HFFc6 (cell line): Measurements from ENCODE around the gene VSTM2B. TPM values are rescaled to one million over a fixed set of nuclear protein-coding genes. Genes with fewer than 3 reads are reported as not detected.

ENCODE experiments used
- DNase-seq: peaks from one replicate; pipeline ENCODE4 v3.0.0-alpha.2; 2018
- H3K27ac Mint-ChIP-seq: 2 replicates; pipeline ENCODE4 v1.8.0; 2020; ENCODE audit warnings: mild to moderate bottlenecking, mixed read lengths
- H3K27me3 Mint-ChIP-seq: 2 replicates; pipeline ENCODE4 v1.8.0; 2021; ENCODE audit warnings: mild to moderate bottlenecking, moderate library complexity, mixed read lengths; ENCODE audit not compliant: insufficient read depth
- H3K36me3 Mint-ChIP-seq: 2 replicates; pipeline ENCODE4 v1.8.0; 2021; ENCODE audit warnings: low read depth, mixed read lengths
- H3K4me1 Mint-ChIP-seq: 2 replicates; pipeline ENCODE4 v1.8.0; 2020; ENCODE audit warnings: low read depth, mixed read lengths
- H3K4me3 Mint-ChIP-seq: 2 replicates; pipeline ENCODE4 v1.8.0; 2020; ENCODE audit warnings: mild to moderate bottlenecking, moderate library complexity, mixed read lengths
- H3K9me3 Mint-ChIP-seq: 2 replicates; pipeline ENCODE4 v1.8.0; 2020; ENCODE audit warnings: mild to moderate bottlenecking, mixed read lengths
- CTCF ChIP-seq: fragments of 200-600 bp; sonication (generic); IDR thresholded peaks from 2 replicates; pipeline ENCODE4 v1.5.0; 2021; ENCODE audit warnings: antibody characterized with exemption, mild to moderate bottlenecking
- total RNA-seq, 6 experiments: library from RNA; stranded (reverse); fragmentation: NEBNext Ultra II Directional; extraction: Animal tissue kit (Norgen Biotek cat#: 25700); gene quantifications; 2 replicates in 1 of 6; 3 replicates in 5 of 6; pipeline ENCODE4 v1.2.3, GENCODE V29; 2021

Gene VSTM2B
- total RNA-seq, 6 experiments from 2014 or later: not detected

- H3K27me3 Mint-ChIP-seq: peaks cover 3% of the 10 kb centered on the region; the same call in 1 of the 2 replicates
- 0 out of 2 replicates have a peak, but pooled peaks cover 4% of the 10 kb centered on the region for H3K9me3 Mint-ChIP-seq
- H3K4me1 Mint-ChIP-seq: peaks cover 9% of the 10 kb centered on the region; the same call in 1 of the 2 replicates
- no peak overlapping the region for H3K4me3 Mint-ChIP-seq
- no peak for TF ChIP-seq CTCF
- no peaks in the 10 kb centered on the region for H3K36me3 Mint-ChIP-seq
- DNase-seq: no peak
- H3K27ac Mint-ChIP-seq: no peak overlapping the region
Observed at GRCh38 chr19:29491491-29491890, 34.3 kb upstream of the VSTM2B start.

- Mint-ChIP-seq H3K4me3 (peak overlapping the region; percentile 24), H3K27ac (no peak overlapping the region), H3K4me1 (peaks cover 9% of the 10 kb centered on the region; the same call in 1 of the 2 replicates), H3K27me3 (peaks cover 3% of the 10 kb centered on the region; the same call in 1 of the 2 replicates), H3K9me3 (0 out of 2 replicates have a peak, but pooled peaks cover 4% of the 10 kb centered on the region), H3K36me3 (no peaks in the 10 kb centered on the region)
- TF ChIP-seq CTCF: no peak
- no peak for DNase-seq
Observed at GRCh38 chr19:29491995-29492577, 33.7 kb upstream of the VSTM2B start.

GRCh38 chr19:29492769-29493168 is 33.0 kb upstream of the VSTM2B start:
- no peak for TF ChIP-seq CTCF
- Mint-ChIP-seq H3K4me3 (peak overlapping the region; percentile 24), H3K4me1 (peaks cover 9% of the 10 kb centered on the region; the same call in 1 of the 2 replicates), H3K27me3 (peaks cover 3% of the 10 kb centered on the region), H3K9me3 (0 out of 2 replicates have a peak, but pooled peaks cover 4% of the 10 kb centered on the region), H3K36me3 (no peaks in the 10 kb centered on the region), H3K27ac (no peak overlapping the region)
- peak; percentile 37 for DNase-seq

GRCh38 chr19:29495091-29495490 is 30.7 kb upstream of the VSTM2B start:
- H3K27me3 Mint-ChIP-seq: peaks cover 2% of the 10 kb centered on the region
- no peak overlapping the region for H3K4me3 Mint-ChIP-seq
- H3K27ac Mint-ChIP-seq: no peak overlapping the region
- TF ChIP-seq CTCF: no peak
- H3K9me3 Mint-ChIP-seq: peaks cover 9% of the 10 kb centered on the region; the same call in 1 of the 2 replicates
- H3K36me3 Mint-ChIP-seq: no peaks in the 10 kb centered on the region
- H3K4me1 Mint-ChIP-seq: peaks cover 9% of the 10 kb centered on the region; the same call in 1 of the 2 replicates
- no peak for DNase-seq

- peaks cover 2% of the 10 kb centered on the region for H3K27me3 Mint-ChIP-seq
- no peak overlapping the region for H3K27ac Mint-ChIP-seq
- H3K4me1 Mint-ChIP-seq: peaks cover 9% of the 10 kb centered on the region; the same call in 1 of the 2 replicates
- DNase-seq: no peak
- no peak for TF ChIP-seq CTCF
- peaks cover 9% of the 10 kb centered on the region; the same call in 1 of the 2 replicates for H3K9me3 Mint-ChIP-seq
- no peaks in the 10 kb centered on the region for H3K36me3 Mint-ChIP-seq
- H3K4me3 Mint-ChIP-seq: no peak overlapping the region
Observed at GRCh38 chr19:29495901-29496441, 29.8 kb upstream of the VSTM2B start.
